GM21367 (cell line): ENCODE results near the gene SLC5A8.

Experiments
- ATAC-seq: cut with Tn5 transposase; IDR thresholded peaks from one replicate; pipeline ENCODE4 v1.9.1; 2021; ENCODE audit not compliant: unreplicated experiment

SLC5A8 gene, protein sequence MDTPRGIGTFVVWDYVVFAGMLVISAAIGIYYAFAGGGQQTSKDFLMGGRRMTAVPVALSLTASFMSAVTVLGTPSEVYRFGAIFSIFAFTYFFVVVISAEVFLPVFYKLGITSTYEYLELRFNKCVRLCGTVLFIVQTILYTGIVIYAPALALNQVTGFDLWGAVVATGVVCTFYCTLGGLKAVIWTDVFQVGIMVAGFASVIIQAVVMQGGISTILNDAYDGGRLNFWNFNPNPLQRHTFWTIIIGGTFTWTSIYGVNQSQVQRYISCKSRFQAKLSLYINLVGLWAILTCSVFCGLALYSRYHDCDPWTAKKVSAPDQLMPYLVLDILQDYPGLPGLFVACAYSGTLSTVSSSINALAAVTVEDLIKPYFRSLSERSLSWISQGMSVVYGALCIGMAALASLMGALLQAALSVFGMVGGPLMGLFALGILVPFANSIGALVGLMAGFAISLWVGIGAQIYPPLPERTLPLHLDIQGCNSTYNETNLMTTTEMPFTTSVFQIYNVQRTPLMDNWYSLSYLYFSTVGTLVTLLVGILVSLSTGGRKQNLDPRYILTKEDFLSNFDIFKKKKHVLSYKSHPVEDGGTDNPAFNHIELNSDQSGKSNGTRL

GRCh38 chr12:101209319-101210302 lies at the start of gene SLC5A8:
Gene SLC5A8 (minus strand): TSS chr12:101210238. CDS start chr12:101209848, 390 bp downstream.
- no peak for ATAC-seq

- ATAC-seq = no peak
Measured at GRCh38 chr12:101257357-101257756, 47.3 kb upstream of the SLC5A8 start.

- ATAC-seq = no peak
Measured at GRCh38 chr12:101256266-101256665, 46.2 kb upstream of the SLC5A8 start.

DNA sequence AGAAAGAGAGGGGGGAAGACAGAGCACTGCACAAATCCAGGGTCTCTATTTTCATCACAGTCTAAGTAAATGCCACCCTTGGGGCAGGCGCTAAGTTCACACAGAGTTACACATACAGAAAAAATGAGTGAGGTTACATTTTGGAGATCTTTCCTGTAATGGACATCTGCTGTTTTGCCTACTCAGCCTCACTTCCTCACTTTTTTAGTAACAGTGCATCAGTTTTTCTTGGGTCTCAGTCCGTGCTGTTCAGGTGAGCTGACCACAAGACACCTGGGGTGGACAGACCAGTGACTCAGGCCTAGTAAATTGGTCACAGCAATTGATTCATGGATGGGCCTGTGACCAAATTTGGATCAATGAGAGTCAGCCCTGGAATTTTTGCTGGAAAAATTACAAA lies 33.6 kb upstream of the SLC5A8 start:
- ATAC-seq = no peak

- no peak for ATAC-seq
Measured at GRCh38 chr12:101243074-101243473, 33.0 kb upstream of the SLC5A8 start.

DNA sequence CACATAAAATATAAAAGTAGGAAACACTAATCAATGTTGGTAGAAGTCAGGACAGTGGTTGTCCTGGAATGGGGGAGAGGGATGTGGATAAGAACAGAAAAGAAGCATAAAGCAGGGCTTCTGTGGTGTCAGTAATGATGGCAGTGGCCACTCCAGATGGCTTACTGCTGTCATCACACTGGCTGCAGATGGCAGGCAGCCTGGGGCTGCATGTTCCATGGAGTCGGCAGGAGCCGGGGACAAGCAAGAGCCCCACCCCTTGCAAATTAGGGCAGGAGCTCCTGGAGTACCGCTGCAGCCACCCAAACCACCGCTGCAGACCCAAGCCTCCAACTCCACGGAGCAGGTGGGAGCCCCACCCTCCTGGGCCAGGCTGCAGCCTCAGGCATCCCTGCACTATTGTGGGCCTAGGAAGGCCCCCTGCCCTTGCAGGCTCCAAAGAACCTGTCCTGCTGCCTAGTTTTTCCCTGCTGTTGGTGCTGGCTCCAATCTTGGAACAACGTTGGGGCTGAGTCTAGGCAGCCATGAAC lies 28.8 kb upstream of the SLC5A8 start:
- no peak for ATAC-seq

DNA sequence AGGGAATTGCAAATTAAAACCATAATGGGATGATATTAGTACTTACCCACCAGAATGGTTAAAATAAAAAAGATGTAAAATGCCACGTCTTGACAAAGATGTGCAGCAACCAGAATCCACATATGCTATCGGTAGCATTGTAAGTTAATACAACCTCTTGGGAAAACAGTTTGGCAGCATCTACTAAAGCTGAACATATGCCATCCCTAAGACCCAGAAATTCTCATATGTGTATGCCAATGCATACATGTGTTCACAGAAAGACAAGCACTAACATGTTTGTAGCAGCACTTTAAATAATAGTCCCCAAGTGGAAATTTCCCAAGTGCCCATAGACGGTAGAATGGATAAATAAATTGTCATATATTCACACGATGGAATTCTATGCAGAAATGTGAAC lies 28.3 kb upstream of the SLC5A8 start:
- no peak for ATAC-seq

DNA sequence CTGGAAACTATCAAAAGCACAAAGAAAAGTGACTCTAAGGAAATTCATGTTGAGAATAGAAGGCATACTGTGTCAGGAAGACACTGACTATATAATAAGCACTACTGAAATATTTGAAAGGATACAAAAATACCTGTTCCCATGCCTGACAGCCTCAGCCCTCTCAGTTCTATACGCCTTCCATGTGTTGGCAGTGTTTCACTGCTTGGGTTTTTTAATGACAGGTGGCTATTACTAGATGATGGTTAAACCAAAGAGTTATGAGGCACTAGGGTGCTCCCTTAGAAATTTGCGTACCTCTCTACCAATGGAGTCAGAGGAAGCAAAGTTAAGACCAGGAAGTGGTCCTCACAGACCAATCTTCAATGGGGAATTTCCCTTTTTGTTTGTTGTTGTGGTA lies 25.6 kb upstream of the SLC5A8 start:
- no peak for ATAC-seq

DNA sequence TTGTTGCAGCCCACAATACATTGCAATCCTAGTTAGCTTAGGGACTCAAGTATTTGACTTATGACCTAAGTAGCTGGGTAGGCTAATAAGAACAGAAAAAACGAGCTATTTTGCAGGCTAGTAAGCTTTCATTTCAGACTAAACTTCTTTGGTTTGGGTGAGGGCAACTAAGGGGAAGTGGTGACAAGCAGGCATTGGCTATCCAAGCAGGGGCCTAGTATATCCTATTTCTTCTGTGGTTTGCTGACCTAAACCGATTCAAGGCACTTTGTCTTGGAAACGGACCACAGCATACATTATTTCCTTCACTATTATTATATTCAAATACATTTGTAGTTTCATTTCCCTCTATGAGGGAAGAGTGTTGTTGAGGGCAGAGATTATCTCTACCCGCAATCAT lies 21.6 kb upstream of the SLC5A8 start:
- no peak for ATAC-seq

- ATAC-seq = no peak
Measured at GRCh38 chr12:101230547-101230946, 20.5 kb upstream of the SLC5A8 start.

DNA sequence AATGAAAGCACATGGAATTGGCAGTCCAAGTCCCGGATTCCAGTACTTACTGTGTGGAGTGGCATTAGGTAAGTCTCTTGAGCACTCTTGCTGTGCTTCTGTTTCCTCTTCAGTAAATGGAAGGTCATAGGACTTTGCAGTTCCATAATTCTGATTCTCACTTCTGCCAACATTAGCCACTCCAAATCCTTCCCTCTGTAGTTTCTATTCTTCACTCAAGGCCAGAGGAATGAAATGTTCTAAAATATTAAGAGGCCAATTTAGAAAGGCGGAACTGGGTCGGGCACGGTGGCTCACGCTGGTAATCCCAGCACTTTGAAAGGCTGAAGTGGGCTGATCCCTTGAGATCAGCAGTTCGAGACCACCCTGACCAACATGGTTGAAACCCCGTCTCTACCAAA lies 19.8 kb upstream of the SLC5A8 start:
- no peak for ATAC-seq

DNA sequence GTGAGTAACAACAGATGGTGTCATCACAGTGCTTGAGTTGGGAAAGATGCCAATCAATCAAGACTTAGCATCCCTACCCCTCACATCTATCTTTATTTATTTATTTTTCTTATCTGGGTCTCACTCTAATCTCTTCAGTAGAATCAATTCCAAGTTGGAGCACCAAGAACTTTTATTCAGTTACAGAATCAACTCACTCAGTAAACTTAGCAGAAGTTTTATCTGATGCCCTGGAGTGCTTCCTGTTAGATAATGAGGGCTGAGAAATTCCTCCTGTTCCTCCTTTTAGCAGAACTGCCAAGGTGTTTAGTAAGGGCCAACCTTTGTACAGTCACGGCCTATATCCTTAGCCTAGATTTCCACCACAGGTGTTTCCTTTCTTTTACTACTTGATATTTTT lies 11.3 kb upstream of the SLC5A8 start:
- no peak for ATAC-seq

GRCh38 chr12:101216810-101217209 lies 6.8 kb upstream of the SLC5A8 start:
- no peak for ATAC-seq

DNA sequence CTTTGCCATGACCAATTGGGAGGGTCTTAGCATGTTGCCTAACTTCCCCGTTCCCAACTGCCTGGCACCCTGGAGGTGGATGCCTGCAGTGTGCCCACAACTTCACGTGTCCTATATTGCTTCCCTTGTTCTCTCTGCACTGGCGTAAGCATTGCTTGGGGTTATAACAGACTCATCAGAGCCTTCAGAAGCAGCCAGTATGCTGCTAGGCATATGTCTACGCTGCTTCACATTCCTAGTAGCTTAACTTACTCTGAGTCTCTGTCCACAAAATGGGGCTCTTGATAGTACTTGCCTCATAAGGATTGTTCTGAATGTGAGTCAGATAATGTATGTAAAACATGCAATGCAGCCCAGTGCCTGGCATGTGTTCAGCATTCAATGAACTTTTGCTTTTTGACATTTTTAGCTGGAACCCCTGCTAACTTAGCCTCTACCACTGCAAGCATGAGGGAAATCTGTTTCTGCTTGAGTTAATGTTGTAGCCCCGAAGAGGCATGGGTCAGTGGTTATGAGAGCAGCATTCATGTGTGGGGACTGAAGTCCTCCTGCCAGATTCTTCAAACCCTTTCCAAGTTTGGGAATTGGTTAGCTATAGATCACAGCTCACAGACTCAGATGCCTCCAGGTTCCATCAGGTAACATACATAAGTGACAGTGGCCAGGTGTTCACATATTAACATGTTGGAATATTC lies 2.8 kb downstream of the SLC5A8 start:
- no peak for ATAC-seq

DNA sequence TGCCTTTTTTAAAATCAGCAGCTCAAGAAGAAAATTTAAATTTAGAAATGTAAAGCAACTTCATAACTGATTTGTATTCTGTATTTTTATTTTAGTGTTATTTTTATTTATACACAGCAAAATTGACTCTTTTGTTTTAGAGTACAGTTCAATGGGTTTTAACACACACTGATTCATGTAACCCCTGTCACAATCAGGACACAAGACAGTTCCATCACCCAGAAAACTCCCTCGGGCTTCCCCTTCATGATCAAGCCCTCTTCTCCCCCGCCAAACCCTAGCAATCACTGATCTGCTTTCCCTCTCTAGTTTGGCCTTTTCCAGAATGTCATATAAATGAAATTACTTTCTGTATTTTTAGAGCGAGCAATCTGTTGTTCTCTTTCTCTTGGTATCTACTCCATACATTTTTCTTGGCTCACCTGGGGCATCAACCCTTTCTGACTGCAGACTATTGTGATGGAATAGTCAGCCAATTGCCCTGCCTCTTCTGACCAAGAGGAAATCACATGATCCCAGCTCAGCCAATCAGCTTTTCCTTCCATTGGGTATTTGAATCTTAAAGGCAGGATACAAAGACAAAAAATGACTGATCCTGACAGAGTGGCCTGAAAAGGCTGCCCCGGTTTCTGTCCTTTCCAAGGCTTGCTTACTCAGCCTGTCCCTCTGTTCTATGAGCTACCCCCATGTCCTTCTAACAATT lies 5.3 kb downstream of the SLC5A8 start:
- ATAC-seq = no peak

DNA sequence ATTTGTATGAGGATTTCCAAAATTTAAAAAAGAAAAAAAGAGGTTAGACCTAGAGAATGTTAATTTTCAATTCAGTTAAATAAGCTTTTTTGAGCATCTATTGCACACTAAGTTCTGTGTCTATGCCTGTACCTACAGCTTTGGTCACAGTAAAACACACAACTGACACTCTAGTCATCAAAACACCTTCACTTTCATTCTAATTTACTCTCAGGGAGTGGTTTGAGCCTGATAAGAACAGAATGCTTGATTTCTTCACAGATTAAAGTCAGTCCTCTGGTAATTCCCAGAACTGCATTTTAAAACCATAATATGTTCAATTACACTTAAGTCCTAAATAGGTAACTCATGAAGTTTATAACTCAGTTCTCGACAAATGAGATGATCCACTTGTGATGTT lies 9.2 kb downstream of the SLC5A8 start:
- no peak for ATAC-seq

DNA sequence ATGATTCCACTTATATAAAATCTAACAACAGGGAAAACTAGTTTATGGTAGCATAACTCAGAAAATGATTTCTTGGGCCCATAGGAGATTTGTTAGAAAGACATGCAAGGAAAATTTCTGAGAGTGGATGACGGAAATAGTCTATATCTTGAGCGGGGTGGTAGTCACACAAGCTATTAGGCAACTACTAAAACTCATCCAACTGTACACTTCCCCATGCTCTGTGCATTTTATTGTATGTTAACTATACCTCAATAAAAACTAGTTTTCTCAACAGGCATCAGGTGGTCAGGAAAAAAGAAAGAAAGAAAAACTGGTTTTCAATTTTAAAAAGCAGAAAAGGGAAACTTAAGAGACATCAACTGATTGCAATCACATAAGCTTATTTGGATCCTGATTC lies 9.9 kb downstream of the SLC5A8 start:
- ATAC-seq = no peak

DNA sequence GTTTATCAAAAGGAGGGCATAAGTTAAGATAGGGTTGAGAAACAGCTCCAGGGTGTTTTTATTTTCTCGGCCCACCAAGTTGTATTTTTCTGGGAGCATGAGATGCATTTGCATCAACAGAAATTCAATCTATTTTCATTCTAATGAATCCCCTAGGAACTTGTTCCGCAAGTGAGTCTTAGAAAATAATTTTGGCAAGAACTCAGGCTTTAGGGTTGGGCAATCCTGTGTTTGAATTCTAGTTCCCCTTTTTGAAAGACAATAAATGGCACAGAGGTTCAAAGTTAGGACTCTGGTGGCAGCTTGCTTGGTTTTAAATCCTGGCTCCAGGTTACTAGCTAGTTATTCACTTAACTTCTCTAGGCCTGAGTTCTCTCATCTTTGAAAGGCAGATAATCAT lies 23.7 kb downstream of the SLC5A8 start:
- no peak for ATAC-seq

DNA sequence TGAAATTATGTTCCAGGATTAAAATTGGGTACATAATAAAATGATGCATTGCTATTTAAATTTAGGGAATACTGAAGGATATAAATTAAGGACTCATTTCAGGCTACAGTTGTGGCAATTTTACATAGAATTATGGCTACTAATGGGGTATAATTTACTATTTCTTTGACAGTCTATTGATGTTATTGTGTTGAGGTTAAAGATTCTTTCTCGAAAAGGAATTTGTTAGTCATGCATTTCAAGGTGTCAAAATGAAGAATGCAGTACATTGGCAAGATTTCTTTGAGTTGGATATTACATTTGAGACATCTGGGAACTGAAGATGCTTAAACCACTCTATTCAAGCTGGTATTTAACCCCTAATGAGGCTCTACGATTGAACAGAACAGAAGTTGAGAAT lies 28.3 kb downstream of the SLC5A8 start:
- no peak for ATAC-seq

GRCh38 chr12:101174541-101174940 lies 35.5 kb downstream of the SLC5A8 start:
- ATAC-seq = no peak
